Subcutaneous adipose tissue (tissue), 4 donors: ENCODE results near the gene PEX11B. TPM values are rescaled to one million over a fixed set of nuclear protein-coding genes. Genes with fewer than 3 reads are reported as not detected.

ENCODE experiments used
- total RNA-seq, 4 donors: library from RNA; depleted of rRNA; stranded (reverse); fragments of >200 nt; gene quantifications; one replicate each; pipeline ENCODE4 v1.1.0, GENCODE V29; 2016
- TF ChIP-seq, protein P1 (sequence below): fragments of 450-650 bp; IDR thresholded peaks from one replicate; pipeline ENCODE4 v1.5.1; 2016; ENCODE audit warnings: low read depth, mild to moderate bottlenecking, control low read depth, antibody characterized with exemption, moderate library complexity

PEX11B gene
- total RNA-seq, 4 donors from 2014 or later, result 17.0 to 21.1 (median 20.3) TPM

GRCh38 chr1:145877923-145878486 is 40.5 kb downstream of the PEX11B start:
- TF ChIP-seq, protein P1, sequence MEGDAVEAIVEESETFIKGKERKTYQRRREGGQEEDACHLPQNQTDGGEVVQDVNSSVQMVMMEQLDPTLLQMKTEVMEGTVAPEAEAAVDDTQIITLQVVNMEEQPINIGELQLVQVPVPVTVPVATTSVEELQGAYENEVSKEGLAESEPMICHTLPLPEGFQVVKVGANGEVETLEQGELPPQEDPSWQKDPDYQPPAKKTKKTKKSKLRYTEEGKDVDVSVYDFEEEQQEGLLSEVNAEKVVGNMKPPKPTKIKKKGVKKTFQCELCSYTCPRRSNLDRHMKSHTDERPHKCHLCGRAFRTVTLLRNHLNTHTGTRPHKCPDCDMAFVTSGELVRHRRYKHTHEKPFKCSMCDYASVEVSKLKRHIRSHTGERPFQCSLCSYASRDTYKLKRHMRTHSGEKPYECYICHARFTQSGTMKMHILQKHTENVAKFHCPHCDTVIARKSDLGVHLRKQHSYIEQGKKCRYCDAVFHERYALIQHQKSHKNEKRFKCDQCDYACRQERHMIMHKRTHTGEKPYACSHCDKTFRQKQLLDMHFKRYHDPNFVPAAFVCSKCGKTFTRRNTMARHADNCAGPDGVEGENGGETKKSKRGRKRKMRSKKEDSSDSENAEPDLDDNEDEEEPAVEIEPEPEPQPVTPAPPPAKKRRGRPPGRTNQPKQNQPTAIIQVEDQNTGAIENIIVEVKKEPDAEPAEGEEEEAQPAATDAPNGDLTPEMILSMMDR, result no peak

GRCh38 chr1:145874646-145875045 is 43.9 kb downstream of the PEX11B start:
- TF ChIP-seq, protein P1, result no peak

GRCh38 chr1:145871994-145872924 is 46.3 kb downstream of the PEX11B start:
- TF ChIP-seq, protein P1, result no peak

DNA sequence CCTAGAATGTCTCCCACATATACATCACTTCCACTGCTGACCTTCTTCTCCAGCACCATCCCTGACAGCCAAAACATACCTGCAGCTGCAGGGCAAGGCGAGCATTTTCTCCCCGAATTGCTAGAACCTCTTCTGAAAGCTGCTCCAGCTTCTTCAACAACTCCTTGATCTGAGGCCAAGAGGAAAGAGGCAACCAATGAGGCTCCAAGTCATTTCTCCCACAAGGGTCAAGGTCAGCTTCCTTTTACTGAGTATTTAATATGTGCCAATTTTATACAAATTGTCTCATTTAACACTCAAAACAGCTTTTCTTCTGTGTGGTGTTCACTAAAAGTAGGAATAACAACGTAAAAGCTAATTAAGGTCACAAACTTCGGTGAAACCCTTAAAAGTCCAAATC is 50.3 kb downstream of the PEX11B start:
- TF ChIP-seq, protein P1, result no peak

DNA sequence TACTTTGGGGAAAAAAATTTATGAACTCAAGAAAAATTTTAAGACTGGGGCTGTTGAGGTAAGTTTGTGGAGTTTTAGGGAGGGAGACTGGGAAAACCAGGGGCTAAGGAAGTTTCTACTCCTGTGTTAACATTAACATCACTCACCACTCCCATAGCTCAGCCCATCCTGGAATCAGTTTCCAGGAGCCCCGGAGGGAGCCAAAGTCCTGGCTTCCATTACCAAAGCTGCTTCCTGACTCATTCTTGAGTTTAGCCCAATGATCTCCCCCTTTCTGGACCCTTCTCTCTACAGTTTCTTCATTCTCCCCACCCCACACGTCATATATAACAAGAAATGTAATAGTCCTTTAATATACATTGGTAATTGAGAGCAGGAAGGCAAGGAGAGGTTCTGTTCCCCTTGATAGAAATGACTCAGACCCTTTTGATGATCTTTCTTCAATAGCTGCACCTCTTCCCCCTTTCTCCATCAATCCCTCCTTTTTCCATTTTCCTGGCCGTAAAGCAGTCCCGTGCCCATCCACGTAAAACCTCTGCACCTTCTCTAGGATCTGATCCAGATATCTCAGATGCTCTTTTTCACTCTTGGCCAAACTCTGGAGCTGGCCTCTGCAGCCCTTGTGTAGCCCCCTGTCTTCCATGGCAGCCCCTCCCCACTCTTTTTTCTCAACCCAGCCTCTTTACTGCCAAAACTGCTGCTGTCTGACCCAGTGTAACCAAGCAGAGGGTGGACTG is 55.1 kb downstream of the PEX11B start:
- TF ChIP-seq, protein P1, result no peak

Other genes with a start within 250 kb of the PEX11B start
- gene PDZK1, start 211.3 kb downstream of the PEX11B start, total RNA-seq, result not detected
- not detected for gene CD160, start 199.2 kb downstream of the PEX11B start, total RNA-seq
- gene RNF115, start 94.6 kb downstream of the PEX11B start, total RNA-seq, result 10 to 100 TPM; 17.0 to 33.7 (median 25.6) TPM
- 10 to 100 TPM; 30.5 to 39.0 (median 37.1) TPM for gene POLR3C, start 94.5 kb downstream of the PEX11B start, total RNA-seq
- gene NUDT17, start 73.1 kb downstream of the PEX11B start, total RNA-seq, result 1 to 10 TPM in 3 of 4 donors, under 1 TPM in 1; 0.75 to 4.6 (median 2.4) TPM
- gene PIAS3, start 59.6 kb downstream of the PEX11B start, total RNA-seq, result 10 to 100 TPM in 3 of 4 donors, 1 to 10 TPM in 1; 7.7 to 16.4 (median 13.4) TPM
- gene ANKRD35, start 32.9 kb downstream of the PEX11B start, total RNA-seq, result 1 to 10 TPM; 1.6 to 7.0 (median 4.5) TPM
- gene ITGA10, start 8.7 kb downstream of the PEX11B start, total RNA-seq, result 1 to 10 TPM in 3 of 4 donors, under 1 TPM in 1; 0.75 to 2.6 (median 1.6) TPM
- gene RBM8A, start 8.8 kb upstream of the PEX11B start, total RNA-seq, result 100 to 1,000 TPM; 104 to 115 (median 107) TPM
- 10 to 100 TPM; 21.4 to 26.4 (median 22.5) TPM for gene LIX1L, start 39.3 kb upstream of the PEX11B start, total RNA-seq
- gene ANKRD34A, start 45.9 kb upstream of the PEX11B start, total RNA-seq, result 1 to 10 TPM in 1 of 4 donors, under 1 TPM in 2, not detected in 1; 0.22 to 1.9 (median 0.34) TPM
- 10 to 100 TPM; 19.6 to 39.9 (median 32.8) TPM for gene POLR3GL, start 46.0 kb upstream of the PEX11B start, total RNA-seq
- gene TXNIP, start 77.9 kb upstream of the PEX11B start, total RNA-seq, result 1,000 to 10,000 TPM; 3,407 to 4,253 (median 3,725) TPM
- not detected for gene HJV, start 103.0 kb upstream of the PEX11B start, total RNA-seq
- 1 to 10 TPM in 3 of 4 donors, under 1 TPM in 1; 0.98 to 5.3 (median 3.7) TPM for gene NBPF10, start 226.1 kb upstream of the PEX11B start, total RNA-seq